NOMO-1 treated with dmso at 0.1 percent for 144 hours (cell line): Measurements from ENCODE around the gene ATN1.

ENCODE experiments used
- DNase-seq: peaks from one replicate; lab custom pipeline; 2025; ENCODE audit not compliant: unreplicated experiment; lab: John Stamatoyannopoulos, UW

The ATN1 gene

DNA sequence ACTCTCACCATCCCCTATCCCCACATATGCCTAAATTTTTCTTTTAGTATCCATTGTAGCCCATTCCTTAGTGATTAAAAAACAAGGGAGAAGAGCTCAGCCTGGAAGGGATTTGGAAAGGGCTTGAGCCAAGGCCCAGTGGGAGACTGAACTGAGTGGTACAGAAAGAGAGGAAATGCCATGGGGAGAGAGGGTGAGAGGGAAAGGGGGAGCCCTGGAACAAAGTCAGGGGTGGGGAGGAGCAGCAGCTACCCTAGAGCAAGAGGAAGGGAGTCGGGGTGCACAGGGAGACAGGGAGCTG is 2.6 kb upstream of the ATN1 start:
- no peak for DNase-seq

DNA sequence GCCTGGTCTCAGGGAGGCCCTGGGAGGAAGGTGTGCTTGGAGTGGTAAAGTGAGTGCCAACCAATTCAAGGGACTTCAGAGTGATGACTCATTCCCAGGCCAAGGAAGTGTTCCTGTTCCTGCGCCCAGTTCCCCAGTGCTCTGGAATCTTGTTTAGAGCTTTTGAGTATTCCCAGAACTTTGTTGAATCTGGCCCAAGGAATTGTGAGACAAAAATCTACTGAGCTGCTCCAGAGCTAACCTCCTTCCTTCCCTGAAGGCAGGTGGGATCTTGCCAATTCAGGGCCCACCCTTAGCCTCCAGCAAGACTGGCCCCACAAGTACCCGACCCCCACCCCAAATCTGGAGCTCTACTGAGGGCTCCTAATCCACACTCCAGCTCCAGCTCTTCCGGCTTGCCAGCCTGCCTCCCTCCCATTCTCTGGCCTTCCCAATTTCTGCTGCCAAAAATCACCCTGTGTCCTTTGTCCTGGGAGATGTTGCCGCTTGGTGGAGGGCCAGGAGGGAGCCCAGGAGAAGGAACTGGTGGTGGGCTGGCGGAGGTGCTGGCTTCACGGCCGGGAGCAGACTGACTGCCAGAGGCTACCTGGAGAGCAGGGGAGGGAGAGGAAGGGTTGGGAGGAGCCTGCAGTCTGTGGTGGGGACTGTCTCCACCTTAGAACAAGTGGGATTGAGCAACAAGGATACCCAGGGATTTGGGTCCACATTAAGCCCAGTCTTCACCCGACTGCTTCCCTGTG is 2.0 kb upstream of the ATN1 start:
- no peak for DNase-seq

DNA sequence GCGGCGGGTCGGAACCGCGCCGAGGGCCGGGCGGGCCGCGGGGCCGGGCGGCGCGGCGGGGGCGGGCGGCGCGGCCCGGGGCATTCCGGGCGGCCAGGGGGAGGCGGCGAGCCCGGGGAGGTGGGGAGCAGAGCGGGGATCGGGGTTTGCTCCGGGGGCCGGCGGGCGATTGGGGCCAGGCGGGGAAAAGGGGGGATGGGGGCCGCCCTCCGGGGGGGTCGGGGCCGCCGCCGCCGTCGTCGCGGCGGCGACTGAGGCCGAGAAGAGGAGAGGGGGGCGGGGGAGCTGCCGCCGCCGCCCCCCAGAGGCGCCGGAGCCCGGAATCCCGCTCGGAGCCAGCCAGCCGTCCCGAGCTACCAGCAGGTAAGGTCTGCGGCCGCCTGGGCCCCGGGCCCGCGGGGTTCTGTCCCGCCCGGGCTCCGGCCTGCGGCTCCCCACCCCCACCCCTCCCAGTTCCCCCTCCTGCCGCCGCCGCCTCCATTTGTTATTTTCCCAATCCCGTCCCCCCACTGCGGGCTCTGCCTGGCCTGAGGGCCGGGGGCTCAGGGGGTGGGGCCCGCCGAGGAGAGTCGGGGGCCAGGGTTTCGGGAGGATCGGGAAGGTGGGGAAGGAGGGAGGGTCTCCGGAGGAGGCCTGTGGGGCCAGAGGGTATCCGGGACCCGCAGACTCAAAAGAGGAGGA is 403 bp downstream of the ATN1 start:
- DNase-seq, result no peak

DNA sequence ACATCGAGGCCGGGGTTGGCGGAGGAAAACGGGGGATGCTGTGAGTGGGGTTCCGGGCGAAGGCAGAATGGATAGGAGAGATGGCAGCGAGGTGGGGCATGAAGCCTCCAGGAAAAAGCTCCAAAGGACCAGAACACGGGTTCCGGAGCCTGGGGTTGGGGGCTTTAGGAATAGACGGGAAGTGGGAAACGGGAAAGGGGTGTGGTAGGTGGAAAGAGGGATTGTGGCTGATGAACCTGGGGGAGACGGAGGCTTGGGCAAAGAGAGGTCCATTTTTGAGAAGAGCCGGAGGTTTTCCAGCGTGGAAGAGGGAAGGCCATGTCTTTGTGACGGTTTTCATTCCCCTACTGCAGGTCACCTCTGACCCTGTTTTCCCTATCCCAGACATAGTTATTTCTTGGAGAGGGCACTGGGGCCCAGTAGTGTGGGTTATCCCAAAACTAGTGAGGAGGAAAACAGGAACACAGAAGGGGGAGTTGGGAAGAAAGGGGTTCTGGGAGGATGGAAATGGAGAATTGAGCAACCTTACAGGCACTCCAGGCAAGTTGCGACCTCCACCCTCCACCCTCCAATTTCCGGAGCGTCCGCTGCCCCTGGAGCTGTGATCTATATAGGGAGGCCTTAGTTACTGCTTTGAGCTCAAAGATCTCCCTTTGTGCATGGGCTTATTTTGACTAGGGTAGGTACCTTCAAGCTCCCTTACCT is 1.1 kb downstream of the ATN1 start:
- DNase-seq, result no peak

DNA sequence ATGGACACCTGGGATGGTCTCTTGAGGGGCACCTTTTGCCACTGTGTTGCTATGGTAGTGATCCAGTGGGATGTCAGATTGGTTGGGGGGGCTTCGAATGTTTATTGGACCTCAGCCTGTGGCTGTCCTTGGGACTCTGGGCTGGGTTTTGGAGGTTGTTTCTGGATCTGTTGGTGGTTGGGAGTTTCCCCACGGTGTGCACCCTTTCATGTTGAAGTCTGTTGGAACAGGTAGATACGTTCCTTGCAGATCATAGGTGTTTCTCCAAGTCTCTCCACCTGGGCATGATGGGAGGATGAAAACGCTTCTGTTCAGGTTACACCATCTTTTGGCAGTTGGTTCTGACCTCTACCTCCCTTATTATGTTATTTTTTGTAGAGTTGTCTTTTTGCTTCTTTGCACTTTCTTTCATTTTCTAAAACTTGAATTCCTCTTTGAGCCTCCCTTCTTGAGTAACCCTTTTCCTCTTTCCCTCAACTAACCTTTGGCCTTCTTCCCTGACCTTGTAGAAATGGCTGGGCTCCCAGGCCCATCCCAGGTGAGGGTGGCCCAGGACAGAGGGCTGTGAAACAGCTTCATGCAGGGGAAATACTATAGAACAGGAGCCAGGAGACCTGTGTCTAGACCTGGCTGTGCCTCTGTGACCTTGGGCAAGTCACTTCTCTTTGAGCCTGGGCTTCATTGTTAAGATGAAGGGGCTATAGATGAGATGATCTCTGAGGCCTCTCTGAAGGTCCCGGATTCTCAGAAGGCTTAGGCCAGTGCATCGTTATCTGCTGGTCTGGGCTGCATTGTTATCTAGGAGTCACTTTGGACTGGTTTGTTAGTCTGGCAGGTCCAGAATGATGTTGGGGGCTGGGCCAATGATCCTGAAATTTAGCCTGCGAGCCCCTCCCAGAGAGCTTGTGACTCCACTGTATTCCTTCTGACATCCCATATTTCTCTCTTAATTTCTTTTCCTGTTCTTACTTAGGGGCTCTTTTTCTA is 2.0 kb downstream of the ATN1 start:
- DNase-seq, result no peak

DNA sequence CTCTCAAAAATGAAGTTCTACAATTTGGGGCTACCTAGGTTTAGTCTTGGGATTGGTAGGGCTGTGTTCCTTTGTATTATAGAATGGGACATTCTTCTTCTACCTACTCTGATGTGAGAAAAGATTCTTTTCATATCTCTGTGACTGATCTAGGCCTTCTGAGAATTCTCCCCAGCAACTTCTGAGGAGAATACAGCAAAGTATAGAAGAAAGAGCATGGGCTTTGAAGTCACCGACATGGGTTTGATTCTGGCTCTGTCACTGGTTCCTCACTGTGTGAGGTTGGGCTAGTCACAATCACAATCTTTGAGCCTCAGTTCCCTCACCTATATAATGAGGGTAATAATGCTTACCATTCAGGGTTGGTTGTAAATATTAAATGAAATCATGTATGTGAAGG is 5.0 kb downstream of the ATN1 start:
- no peak for DNase-seq

DNA sequence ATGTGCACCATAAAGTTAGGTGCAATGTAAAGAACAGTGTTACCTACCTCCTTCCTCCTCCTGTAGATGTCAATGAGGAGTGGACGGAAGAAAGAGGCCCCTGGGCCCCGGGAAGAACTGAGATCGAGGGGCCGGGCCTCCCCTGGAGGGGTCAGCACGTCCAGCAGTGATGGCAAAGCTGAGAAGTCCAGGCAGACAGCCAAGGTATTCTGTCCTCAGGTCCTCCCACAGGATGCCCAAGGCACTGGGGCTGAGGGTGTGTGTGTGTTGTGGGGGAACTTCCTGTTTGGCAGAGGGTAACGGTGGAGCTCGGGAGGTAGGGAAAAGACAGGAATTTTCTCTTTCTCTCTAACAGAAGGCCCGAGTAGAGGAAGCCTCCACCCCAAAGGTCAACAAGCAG is 6.4 kb downstream of the ATN1 start:
- DNase-seq, result no peak

DNA sequence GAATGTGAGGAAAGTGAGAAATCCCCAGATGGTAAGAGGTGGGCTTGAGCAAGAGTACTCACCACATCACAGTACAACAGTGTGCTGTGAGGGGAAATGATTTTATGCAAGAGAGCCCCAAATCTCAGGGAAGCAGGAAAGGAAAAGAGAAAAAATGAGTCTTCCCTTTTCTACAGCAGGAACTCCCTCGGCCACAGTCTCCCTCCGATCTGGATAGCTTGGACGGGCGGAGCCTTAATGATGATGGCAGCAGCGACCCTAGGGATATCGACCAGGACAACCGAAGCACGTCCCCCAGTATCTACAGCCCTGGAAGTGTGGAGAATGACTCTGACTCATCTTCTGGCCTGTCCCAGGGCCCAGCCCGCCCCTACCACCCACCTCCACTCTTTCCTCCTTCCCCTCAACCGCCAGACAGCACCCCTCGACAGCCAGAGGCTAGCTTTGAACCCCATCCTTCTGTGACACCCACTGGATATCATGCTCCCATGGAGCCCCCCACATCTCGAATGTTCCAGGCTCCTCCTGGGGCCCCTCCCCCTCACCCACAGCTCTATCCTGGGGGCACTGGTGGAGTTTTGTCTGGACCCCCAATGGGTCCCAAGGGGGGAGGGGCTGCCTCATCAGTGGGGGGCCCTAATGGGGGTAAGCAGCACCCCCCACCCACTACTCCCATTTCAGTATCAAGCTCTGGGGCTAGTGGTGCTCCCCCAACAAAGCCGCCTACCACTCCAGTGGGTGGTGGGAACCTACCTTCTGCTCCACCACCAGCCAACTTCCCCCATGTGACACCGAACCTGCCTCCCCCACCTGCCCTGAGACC is 7.8 kb downstream of the ATN1 start:
- no peak for DNase-seq

DNA sequence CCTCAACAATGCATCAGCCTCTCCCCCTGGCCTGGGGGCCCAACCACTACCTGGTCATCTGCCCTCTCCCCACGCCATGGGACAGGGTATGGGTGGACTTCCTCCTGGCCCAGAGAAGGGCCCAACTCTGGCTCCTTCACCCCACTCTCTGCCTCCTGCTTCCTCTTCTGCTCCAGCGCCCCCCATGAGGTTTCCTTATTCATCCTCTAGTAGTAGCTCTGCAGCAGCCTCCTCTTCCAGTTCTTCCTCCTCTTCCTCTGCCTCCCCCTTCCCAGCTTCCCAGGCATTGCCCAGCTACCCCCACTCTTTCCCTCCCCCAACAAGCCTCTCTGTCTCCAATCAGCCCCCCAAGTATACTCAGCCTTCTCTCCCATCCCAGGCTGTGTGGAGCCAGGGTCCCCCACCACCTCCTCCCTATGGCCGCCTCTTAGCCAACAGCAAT is 8.5 kb downstream of the ATN1 start:
- no peak for DNase-seq

DNA sequence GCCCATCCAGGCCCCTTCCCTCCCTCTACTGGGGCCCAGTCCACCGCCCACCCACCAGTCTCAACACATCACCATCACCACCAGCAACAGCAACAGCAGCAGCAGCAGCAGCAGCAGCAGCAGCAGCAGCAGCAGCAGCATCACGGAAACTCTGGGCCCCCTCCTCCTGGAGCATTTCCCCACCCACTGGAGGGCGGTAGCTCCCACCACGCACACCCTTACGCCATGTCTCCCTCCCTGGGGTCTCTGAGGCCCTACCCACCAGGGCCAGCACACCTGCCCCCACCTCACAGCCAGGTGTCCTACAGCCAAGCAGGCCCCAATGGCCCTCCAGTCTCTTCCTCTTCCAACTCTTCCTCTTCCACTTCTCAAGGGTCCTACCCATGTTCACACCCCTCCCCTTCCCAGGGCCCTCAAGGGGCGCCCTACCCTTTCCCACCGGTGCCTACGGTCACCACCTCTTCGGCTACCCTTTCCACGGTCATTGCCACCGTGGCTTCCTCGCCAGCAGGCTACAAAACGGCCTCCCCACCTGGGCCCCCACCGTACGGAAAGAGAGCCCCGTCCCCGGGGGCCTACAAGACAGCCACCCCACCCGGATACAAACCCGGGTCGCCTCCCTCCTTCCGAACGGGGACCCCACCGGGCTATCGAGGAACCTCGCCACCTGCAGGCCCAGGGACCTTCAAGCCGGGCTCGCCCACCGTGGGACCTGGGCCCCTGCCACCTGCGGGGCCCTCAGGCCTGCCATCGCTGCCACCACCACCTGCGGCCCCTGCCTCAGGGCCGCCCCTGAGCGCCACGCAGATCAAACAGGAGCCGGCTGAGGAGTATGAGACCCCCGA is 9.1 kb downstream of the ATN1 start:
- peak; percentile 36 for DNase-seq

DNA sequence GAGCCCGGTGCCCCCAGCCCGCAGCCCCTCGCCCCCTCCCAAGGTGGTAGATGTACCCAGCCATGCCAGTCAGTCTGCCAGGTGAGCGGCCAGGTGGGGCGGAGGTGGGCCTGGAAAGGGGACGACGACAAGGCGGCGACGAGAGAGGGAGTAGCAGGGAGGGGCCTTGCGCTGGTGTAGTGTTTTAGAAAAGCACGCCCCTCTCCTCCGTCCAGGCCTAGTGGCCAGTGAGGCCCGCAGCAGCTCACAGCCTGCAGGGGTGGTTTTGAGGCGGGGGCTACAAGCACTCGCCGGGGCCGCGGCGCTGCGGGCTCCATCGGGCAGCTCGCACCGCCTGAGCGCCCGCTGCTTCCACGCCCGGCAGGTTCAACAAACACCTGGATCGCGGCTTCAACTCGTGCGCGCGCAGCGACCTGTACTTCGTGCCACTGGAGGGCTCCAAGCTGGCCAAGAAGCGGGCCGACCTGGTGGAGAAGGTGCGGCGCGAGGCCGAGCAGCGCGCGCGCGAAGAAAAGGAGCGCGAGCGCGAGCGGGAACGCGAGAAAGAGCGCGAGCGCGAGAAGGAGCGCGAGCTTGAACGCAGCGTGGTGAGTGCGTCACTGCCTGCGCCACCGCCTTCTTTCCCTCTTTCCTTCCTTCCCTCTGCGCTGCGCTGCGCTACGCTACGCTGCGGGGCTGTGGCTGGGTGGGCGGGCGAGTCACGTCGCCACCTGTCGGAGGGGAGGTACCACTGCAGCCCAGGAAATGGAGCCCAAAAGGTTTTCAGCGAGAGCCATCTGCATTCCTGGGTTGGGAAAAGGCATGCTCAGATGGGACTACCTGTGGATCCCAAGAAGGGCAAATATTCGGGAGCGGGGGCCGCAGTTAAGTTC is 10.0 kb downstream of the ATN1 start:
- peak; percentile 96 for DNase-seq

DNA sequence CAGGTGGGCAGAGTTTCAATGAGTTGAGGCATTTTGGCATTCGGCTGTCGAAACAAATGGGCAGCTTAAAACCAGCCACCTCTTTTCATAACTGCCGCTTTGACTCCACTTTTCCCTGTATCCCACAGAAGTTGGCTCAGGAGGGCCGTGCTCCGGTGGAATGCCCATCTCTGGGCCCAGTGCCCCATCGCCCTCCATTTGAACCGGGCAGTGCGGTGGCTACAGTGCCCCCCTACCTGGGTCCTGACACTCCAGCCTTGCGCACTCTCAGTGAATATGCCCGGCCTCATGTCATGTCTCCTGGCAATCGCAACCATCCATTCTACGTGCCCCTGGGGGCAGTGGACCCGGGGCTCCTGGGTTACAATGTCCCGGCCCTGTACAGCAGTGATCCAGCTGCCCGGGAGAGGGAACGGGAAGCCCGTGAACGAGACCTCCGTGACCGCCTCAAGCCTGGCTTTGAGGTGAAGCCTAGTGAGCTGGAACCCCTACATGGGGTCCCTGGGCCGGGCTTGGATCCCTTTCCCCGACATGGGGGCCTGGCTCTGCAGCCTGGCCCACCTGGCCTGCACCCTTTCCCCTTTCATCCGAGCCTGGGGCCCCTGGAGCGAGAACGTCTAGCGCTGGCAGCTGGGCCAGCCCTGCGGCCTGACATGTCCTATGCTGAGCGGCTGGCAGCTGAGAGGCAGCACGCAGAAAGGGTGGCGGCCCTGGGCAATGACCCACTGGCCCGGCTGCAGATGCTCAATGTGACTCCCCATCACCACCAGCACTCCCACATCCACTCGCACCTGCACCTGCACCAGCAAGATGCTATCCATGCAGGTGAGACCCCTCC is 10.8 kb downstream of the ATN1 start:
- DNase-seq, result no peak

DNA sequence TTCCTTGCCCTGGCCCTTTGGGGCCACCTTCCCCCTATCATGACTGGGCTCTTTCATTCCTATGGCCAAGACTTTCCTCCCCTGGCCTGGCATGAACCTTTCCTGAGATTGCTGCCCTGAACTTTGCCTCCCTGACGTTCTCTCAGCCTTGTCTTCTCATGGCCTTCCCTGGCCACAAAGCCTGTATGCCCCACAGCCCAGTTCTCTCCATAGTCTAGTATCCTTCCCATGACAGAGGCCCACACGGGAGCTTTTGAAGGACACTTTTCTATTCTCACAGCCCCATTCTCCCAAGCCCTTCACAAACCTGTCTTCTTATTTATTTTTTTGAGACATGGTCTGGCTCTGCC is 11.4 kb downstream of the ATN1 start:
- no peak for DNase-seq

DNA sequence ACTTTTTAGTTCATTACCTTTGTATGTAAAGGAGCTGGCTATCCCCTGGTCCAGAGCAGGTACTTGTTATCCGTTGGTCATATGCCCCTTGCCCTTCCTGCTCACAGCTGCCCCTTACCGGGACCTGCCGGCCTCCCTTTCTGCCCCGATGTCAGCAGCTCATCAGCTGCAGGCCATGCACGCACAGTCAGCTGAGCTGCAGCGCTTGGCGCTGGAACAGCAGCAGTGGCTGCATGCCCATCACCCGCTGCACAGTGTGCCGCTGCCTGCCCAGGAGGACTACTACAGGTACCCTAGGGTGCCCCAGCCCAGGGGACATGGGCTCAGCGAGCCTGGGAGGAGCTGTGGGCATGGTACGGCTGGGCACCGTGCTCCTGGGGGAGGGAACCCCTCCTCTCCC is 13.5 kb downstream of the ATN1 start:
- DNase-seq, result no peak

DNA sequence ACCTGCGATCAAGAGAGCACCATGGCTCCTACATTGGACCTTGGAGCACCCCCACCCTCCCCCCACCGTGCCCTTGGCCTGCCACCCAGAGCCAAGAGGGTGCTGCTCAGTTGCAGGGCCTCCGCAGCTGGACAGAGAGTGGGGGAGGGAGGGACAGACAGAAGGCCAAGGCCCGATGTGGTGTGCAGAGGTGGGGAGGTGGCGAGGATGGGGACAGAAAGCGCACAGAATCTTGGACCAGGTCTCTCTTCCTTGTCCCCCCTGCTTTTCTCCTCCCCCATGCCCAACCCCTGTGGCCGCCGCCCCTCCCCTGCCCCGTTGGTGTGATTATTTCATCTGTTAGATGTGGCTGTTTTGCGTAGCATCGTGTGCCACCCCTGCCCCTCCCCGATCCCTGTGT is 14.0 kb downstream of the ATN1 start:
- DNase-seq, result no peak

DNA sequence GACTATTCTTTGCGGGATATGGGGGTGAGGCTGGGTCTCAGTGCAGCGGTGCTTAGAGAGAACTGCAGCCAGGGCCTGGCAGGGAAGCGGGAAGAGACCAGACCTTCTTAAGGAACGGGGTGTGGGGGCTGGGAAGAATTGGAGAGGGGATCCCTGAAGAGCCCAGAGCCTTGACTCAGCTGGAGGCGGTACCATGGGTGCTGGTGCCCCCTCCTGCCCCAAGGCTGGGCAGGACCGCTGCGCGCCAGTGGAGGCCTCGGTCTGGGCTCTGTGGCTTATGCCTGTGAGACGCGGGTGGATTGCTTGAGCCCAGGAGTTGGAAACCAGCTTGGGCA is 14.5 kb downstream of the ATN1 start:
- no peak for DNase-seq

DNA sequence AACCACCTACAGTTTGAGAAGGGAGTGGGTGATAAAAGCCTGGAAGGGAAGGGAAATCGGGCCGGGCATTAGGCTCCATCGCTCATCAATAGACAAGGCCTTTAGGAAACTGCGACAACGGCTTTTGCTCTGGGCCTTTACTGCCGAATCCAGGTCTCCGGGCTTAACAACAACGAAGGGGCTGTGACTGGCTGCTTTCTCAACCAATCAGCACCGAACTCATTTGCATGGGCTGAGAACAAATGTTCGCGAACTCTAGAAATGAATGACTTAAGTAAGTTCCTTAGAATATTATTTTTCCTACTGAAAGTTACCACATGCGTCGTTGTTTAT is 15.6 kb downstream of the ATN1 start:
- DNase-seq, result peak; percentile 89
